ENCODE measurements around the gene COX19.

DNA sequence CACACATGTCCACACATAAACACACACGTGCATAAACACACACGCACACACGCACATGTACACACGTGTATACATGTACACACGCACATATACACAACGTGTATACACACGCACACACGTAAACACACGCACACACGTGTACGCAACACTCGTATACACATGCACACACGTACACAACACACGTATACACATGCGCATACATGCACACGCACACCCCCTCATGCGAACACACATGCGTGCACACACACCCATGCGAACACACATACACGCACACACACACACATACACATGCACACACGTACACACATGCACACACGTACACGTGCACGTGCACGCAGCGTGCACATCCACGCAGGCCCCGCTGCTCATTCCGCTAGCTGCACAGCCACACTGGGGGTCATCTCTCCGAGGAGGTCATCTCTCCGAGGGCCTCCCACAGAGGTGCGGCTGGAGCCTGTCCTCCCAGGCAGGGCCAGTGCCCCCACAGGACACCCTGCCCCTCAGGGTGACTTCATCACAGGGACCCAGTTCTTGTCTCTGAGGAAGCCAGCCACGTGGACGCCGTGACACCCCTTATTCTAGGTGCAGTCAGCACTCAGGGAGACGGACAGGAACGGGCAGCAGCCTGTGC is 33.5 kb upstream of the COX19 start:
- TF ChIP-seq, protein P1, sequence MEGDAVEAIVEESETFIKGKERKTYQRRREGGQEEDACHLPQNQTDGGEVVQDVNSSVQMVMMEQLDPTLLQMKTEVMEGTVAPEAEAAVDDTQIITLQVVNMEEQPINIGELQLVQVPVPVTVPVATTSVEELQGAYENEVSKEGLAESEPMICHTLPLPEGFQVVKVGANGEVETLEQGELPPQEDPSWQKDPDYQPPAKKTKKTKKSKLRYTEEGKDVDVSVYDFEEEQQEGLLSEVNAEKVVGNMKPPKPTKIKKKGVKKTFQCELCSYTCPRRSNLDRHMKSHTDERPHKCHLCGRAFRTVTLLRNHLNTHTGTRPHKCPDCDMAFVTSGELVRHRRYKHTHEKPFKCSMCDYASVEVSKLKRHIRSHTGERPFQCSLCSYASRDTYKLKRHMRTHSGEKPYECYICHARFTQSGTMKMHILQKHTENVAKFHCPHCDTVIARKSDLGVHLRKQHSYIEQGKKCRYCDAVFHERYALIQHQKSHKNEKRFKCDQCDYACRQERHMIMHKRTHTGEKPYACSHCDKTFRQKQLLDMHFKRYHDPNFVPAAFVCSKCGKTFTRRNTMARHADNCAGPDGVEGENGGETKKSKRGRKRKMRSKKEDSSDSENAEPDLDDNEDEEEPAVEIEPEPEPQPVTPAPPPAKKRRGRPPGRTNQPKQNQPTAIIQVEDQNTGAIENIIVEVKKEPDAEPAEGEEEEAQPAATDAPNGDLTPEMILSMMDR (conservative IDR thresholded peaks at IDR 0.05) = no peak
- TF ChIP-seq EZH2 (IDR thresholded peaks at IDR 0.05; ENCODE audit: low read depth) = no peak
